A549 (cell line): Measurements from ENCODE around the gene COL12A1.

Source experiments
- CBX2 ChIP-seq: fragments of 200-600 bp; sonication (generic); IDR thresholded peaks from 2 replicates; pipeline ENCODE4 v1.6.1; 2016; ENCODE audit warnings: low read depth, mild to moderate bottlenecking, borderline replicate concordance
- CBX8 ChIP-seq: fragments of 200-600 bp; sonication (generic); IDR thresholded peaks from 2 replicates; pipeline ENCODE4 v1.6.1; 2016
- CEBPB ChIP-seq, 2 experiments: fragments of >200 bp in 1 of 2; sonication (Bioruptor Twin) in 1 of 2; formaldehyde crosslinking in 1 of 2; IDR thresholded peaks; 2 replicates each; pipeline ENCODE4 v1.6.1; 2012 to 2016
- CTCF ChIP-seq: fragments of >200 bp; sonication (Bioruptor Twin); formaldehyde crosslinking; IDR thresholded peaks from 3 replicates; pipeline ENCODE4 v1.5.1; 2016
- EP300 ChIP-seq, 2 experiments: fragments of >200 bp; sonication (Bioruptor Twin); formaldehyde crosslinking; IDR thresholded peaks; 2 replicates in 1 of 2; 3 replicates in 1 of 2; pipeline ENCODE4 v1.6.1; 2016 to 2017
- ESRRA ChIP-seq: fragments of 150-350 bp; IDR thresholded peaks from 2 replicates; pipeline ENCODE4 v1.6.1; 2014; ENCODE audit warnings: mild to moderate bottlenecking, low read length, borderline replicate concordance
- GATA3 ChIP-seq: IDR thresholded peaks from 2 replicates; pipeline ENCODE4 v1.6.1; 2012; ENCODE audit warnings: borderline replicate concordance
- KDM1A ChIP-seq: fragments of 200-600 bp; sonication (generic); IDR thresholded peaks from 2 replicates; pipeline ENCODE4 v1.6.1; 2016; ENCODE audit warnings: low read depth, mild to moderate bottlenecking
- NR3C1 ChIP-seq: fragments of >200 bp; sonication (Bioruptor Twin); formaldehyde crosslinking; IDR thresholded peaks from 3 replicates; pipeline ENCODE4 v1.6.1; 2017
- POLR2A ChIP-seq: IDR thresholded peaks from 2 replicates; pipeline ENCODE4 v1.6.1; 2012; ENCODE audit warnings: mild to moderate bottlenecking, low read length
- TP53 ChIP-seq: fragments of 250-450 bp; sonication (Bioruptor Pico); IDR thresholded peaks from 2 replicates; pipeline ENCODE4 v1.5.0; 2021; ENCODE audit warnings: mild to moderate bottlenecking, moderate library complexity
- ZNF302 ChIP-seq: fragments of 250-450 bp; sonication (Bioruptor Pico); IDR thresholded peaks from 2 replicates; pipeline ENCODE4 v1.9.0; 2021; ENCODE audit warnings: inconsistent platforms, mild to moderate bottlenecking, moderate library complexity
- TF ChIP-seq, protein P1 (sequence below): fragments of 200-600 bp; sonication (generic); IDR thresholded peaks from 2 replicates; pipeline ENCODE4 v1.6.1; 2016; ENCODE audit warnings: antibody characterized with exemption, mild to moderate bottlenecking, moderate library complexity
- TF ChIP-seq, protein P2 (sequence below): fragments of 450-650 bp; IDR thresholded peaks from 2 replicates; pipeline ENCODE4 v1.6.1; 2014; ENCODE audit warnings: antibody characterized with exemption

GRCh38 chr6:75169689-75170586 is 35.9 kb downstream of the COL12A1 start:
- TF ChIP-seq EP300 (IDR thresholded peaks at IDR 0.05), result no peak
- no peak for TF ChIP-seq CTCF
- no peak for TF ChIP-seq KDM1A
- no peak for TF ChIP-seq ZNF302 (CRISPR knock-in tag)
- no peak for TF ChIP-seq POLR2A
- TF ChIP-seq NR3C1, result no peak
- no peak for TF ChIP-seq CBX8
- TF ChIP-seq TP53 (CRISPR knock-in tag), result no peak
- no peak for TF ChIP-seq CBX2
- TF ChIP-seq GATA3, result no peak
- TF ChIP-seq, protein P1, sequence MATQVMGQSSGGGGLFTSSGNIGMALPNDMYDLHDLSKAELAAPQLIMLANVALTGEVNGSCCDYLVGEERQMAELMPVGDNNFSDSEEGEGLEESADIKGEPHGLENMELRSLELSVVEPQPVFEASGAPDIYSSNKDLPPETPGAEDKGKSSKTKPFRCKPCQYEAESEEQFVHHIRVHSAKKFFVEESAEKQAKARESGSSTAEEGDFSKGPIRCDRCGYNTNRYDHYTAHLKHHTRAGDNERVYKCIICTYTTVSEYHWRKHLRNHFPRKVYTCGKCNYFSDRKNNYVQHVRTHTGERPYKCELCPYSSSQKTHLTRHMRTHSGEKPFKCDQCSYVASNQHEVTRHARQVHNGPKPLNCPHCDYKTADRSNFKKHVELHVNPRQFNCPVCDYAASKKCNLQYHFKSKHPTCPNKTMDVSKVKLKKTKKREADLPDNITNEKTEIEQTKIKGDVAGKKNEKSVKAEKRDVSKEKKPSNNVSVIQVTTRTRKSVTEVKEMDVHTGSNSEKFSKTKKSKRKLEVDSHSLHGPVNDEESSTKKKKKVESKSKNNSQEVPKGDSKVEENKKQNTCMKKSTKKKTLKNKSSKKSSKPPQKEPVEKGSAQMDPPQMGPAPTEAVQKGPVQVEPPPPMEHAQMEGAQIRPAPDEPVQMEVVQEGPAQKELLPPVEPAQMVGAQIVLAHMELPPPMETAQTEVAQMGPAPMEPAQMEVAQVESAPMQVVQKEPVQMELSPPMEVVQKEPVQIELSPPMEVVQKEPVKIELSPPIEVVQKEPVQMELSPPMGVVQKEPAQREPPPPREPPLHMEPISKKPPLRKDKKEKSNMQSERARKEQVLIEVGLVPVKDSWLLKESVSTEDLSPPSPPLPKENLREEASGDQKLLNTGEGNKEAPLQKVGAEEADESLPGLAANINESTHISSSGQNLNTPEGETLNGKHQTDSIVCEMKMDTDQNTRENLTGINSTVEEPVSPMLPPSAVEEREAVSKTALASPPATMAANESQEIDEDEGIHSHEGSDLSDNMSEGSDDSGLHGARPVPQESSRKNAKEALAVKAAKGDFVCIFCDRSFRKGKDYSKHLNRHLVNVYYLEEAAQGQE, result no peak
- no peak for TF ChIP-seq ESRRA
- no peak for TF ChIP-seq CEBPB (IDR thresholded peaks at IDR 0.05)
- TF ChIP-seq, protein P2, sequence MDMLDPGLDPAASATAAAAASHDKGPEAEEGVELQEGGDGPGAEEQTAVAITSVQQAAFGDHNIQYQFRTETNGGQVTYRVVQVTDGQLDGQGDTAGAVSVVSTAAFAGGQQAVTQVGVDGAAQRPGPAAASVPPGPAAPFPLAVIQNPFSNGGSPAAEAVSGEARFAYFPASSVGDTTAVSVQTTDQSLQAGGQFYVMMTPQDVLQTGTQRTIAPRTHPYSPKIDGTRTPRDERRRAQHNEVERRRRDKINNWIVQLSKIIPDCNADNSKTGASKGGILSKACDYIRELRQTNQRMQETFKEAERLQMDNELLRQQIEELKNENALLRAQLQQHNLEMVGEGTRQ, result no peak
